Vein endothelial cell (primary cell): ENCODE measurements around the gene ZSCAN21. TPM values are rescaled to one million over a fixed set of nuclear protein-coding genes. Genes with fewer than 3 reads are reported as not detected.

ENCODE experiments used
- small RNA-seq: library from RNA; depleted of rRNA; stranded (forward); fragments of <200 nt; gene quantifications from one replicate; pipeline ENCODE3, GENCODE V24; 2012
- total RNA-seq: library from RNA; depleted of rRNA; stranded (reverse); fragments of >200 nt; gene quantifications from 2 replicates; pipeline ENCODE4 v1.2.3, GENCODE V29; 2012

ZSCAN21 gene
- total RNA-seq = 6.9 and 9.1 TPM in 2 replicates

DNA sequence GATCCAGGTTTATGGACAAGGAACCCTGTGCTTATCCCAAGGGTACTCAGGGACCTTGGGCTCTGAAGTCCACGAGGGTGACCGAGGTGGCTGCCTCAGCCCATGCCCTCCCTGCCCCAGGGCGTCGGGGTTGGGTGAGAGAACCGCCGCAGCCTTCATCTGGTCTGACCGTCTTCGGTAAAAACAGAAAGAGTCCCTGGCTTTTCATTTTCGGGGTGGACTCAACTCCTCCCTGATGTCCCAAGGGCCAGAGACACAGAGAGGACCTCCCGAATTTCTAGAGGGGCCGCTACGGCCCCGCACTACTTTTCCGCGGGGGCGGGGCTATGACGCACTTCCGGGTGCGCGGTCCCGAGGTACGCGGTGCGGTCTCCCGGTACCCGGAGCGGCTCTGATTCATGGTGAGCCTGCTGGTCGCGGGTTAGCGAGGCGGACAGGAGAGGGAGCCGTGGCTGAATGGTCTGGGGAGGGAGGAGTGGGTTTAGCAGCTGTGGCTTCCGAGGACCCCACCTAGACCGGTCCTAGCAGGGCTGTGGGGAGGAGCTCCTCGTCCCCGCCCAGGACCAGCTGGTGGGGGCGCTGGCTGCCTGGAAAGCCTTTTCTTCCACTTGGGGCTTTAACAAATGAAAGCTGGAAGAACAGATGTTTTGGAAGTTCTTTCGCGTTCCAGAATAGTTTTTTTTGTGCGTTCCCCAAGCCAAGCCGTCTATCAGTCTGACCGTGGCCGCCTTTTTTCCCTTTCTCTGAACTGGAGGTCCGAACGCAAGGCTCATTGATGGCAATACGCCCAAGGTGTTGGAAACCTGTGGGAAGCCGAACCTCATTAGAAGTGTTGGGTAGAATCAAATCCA lies at the start of gene ZSCAN21:
Gene ZSCAN21 (plus strand): TSS at position 334 of the 851 bp plus-strand sequence. CDS start 7,233 bp downstream, outside the sequence.

DNA sequence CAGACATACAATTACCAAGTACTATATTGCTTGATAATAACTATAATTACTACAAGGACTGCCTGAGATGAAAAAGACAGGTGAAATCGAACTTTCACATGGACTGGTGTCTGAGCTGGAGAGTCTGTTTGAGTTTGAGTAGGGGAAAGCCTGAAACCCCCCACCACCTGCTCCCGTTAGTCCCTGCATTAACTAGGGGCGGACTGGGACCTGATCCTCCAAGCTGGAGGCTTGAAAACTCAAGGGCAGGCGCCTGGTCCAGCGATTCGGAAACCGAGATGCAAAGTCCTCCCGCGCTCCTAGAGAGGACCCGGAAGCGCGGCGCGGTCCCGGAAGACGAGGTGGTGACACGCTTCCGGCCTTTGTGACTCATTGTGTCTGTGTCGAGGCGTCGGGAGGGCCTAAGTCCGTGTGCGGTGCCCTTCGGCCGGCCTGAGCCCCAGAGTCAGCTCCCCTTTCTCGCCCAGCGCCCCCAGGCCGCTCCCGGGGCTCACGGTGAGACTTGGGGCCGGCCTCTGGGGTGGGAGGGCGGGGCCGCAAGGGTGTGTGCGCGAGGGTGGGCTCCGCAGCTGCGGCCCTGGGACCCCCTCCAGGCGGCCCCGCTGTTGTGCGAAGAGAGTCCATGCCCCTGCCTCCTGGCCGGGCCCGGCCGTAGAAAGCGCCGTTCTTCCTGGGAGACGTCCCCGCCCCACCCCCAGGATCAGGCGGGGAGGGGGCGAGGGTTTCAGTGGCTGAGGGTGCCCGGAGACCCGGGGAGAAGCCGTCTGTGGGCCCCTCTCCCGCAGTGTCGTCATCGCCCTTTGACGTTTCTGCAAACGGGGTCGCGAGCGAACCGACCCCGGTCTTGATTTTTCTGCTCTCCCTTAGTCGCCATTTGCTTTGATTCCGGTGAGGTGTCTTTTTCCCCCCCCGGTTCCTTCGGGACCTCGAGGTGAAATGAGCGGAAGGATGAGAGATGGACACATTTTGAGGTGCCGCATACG lies 34.1 kb upstream of the ZSCAN21 start, which contains the start of gene ZKSCAN1:
Gene ZKSCAN1 (plus strand): TSS at position 365 of the 983 bp plus-strand sequence. CDS start 7,911 bp downstream, outside the sequence.

DNA sequence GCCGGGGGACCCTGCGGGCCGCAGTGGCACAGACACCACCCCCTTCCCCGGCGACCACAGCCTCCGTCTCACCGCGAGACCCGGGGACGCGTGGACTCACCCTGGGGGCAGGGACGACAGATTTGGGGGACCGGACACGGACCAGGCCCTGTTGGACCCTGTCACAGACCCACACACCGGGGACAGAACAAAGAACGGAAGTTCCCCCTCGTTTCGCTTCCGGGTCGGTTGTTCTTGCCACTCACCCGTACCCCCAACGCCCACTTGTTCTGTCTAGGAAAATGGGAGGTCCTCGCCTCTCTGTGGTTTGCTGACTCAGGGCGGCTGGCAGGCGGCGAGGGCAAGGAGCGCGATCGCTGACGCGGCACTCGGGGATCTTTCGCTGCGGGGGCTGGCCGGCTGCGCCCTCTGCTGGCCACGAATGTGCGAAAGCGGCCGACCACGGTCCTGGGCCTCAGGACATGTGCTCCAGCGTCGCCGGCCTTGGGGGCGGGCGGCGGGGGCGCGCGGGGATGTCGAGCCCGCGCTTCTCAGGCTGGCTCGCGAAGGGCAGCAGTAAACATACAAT lies 32.0 kb downstream of the ZSCAN21 start, which contains the start of gene ZNF3:
Gene ZNF3 (minus strand): TSS at position 189 of the 568 bp plus-strand sequence. CDS start 4,366 bp downstream, outside the sequence.

DNA sequence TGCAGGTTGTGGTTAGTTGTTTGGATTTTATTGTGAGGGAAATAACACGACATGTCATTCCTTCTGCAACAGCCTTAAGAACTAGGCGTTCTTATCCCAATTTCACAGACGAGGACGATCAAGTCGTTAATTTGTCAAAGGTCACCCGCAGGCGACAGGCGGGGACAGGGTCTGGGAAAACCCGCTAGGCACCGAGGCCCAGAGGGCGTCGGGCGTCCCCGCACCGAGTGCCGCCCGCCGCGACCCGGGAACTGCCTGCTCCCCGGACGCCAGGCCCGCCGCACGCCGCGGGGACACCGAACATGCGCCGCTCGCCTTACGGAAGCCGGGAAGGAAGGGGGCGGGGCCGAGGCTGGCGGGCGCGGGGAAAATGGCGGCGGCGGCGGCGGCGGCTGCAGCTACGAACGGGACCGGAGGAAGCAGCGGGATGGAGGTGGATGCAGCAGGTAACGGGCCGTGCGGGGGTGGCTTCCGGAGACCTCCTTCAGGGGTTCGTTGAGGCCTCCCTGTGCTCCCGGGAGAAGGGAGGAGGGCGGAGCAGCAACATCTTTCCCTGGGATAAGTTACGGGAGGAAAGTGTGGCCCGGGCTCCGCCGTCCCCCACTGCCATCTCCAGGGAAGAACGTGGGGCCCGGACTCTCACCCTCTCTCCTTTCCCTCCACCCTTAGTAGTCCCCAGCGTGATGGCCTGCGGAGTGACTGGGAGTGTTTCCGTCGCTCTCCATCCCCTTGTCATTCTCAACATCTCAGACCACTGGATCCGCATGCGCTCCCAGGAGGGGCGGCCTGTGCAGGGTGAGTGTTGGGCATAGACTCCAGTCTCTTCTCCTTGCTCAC lies 39.3 kb downstream of the ZSCAN21 start, which contains the start of gene COPS6:
Gene COPS6 (plus strand): TSS at position 349 of the 837 bp plus-strand sequence. CDS start 22 bp downstream, at position 371.

DNA sequence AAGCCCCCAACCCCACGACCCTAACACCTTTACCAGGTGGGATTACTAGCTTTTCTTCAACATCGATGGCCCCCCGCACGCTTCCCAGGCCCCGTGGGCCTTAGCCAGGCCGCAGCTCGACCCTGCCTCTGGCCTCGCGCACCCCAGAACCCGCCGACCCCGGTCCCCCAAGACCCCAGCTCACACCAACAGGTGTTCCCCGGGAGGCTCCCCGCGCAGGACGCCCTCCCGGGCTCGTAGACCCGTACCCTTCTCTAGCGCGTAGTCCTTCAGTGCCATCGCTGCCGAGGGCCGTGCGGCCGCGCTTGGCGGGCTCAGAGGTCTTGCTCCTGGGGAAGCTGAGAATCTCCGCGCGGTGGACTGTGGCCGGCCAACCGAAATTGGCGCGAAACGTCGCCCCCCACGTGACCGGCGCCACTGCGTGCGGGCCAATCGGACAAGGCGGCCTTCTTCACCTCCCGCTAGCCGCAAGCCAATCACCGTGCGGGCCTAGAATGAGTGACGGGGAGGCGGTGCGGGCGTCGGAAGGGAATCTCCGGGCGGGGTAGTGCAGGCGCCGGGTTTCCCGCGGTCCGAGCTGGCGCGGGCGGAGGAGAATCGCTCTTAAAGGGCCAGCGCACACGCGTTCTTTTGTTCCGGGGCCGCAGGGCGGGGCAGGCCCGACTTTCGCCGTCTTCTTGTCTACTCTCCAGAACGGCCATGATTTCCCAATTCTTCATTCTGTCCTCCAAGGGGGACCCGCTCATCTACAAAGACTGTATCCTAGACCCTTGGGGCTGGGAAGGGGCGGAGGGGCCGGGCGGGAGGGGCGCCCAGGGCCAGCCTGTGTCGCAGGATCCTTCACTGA lies 51.7 kb downstream of the ZSCAN21 start, which contains the start of the genes AP4M1 and MCM7:
Gene AP4M1 (plus strand): TSS at position 628 of the 847 bp plus-strand sequence. CDS start 72 bp downstream, at position 700.
Gene MCM7 (minus strand): TSS at position 382 of the 847 bp plus-strand sequence. CDS start 103 bp downstream, at position 279.

Small RNAs within 50 kb of the gene (small RNA-seq; reads per million reads assigned to genes)
- gene MIR106B (3,809 reads per million, percentile 100 among the genes with 10 or more reads in this experiment), gene MIR25 (1,068 reads per million, percentile 100 among the genes with 10 or more reads in this experiment), gene MIR93 (4,300 reads per million, percentile 100 among the genes with 10 or more reads in this experiment)

Other genes starting within 250 kb of the ZSCAN21 start
- gene CYP3A43, start 221.8 kb upstream of the ZSCAN21 start, total RNA-seq = not detected in 2 replicates
- 0.57 TPM in 1 of 2 replicates, not detected in the other for gene OR2AE1, start 172.7 kb upstream of the ZSCAN21 start, total RNA-seq
- 19.8 and 22.2 TPM in 2 replicates for gene TRIM4, start 130.2 kb upstream of the ZSCAN21 start, total RNA-seq
- gene GJC3, start 120.2 kb upstream of the ZSCAN21 start, total RNA-seq = 0.19 TPM in 1 of 2 replicates, not detected in the other
- gene AZGP1, start 73.7 kb upstream of the ZSCAN21 start, total RNA-seq = not detected in 2 replicates
- gene ZKSCAN1, start 34.2 kb upstream of the ZSCAN21 start, total RNA-seq = 44.1 and 45.1 TPM in 2 replicates
- gene ZNF3, start 31.9 kb downstream of the ZSCAN21 start, total RNA-seq = 38.5 and 46.6 TPM in 2 replicates
- 84.9 and 85.6 TPM in 2 replicates for gene COPS6, start 39.2 kb downstream of the ZSCAN21 start, total RNA-seq
- gene MCM7, start 51.6 kb downstream of the ZSCAN21 start, total RNA-seq = 70.6 and 98.1 TPM in 2 replicates
- 20.8 and 21.2 TPM in 2 replicates for gene AP4M1, start 51.9 kb downstream of the ZSCAN21 start, total RNA-seq
- 39.1 and 41.2 TPM in 2 replicates for gene TAF6, start 69.6 kb downstream of the ZSCAN21 start, total RNA-seq
- 28.1 and 28.4 TPM in 2 replicates for gene CNPY4, start 69.9 kb downstream of the ZSCAN21 start, total RNA-seq
- gene MBLAC1, start 77.2 kb downstream of the ZSCAN21 start, total RNA-seq = 2.0 and 2.9 TPM in 2 replicates
- 91.1 and 93.3 TPM in 2 replicates for gene LAMTOR4, start 99.1 kb downstream of the ZSCAN21 start, total RNA-seq
- gene TRAPPC14, start 108.9 kb downstream of the ZSCAN21 start, total RNA-seq = 9.7 and 15.7 TPM in 2 replicates
- 0.96 and 0.98 TPM in 2 replicates for gene GAL3ST4, start 118.8 kb downstream of the ZSCAN21 start, total RNA-seq
- 5.3 and 6.5 TPM in 2 replicates for gene GPC2, start 127.6 kb downstream of the ZSCAN21 start, total RNA-seq
- gene STAG3, start 128.1 kb downstream of the ZSCAN21 start, total RNA-seq = 0.48 and 2.0 TPM in 2 replicates
- gene PVRIG, start 170.2 kb downstream of the ZSCAN21 start, total RNA-seq = not detected in 2 replicates